H1 (cell line): ENCODE measurements around the gene LMTK3. TPM values are rescaled to one million over a fixed set of nuclear protein-coding genes. Genes with fewer than 3 reads are reported as not detected.

Source experiments
- BACH1 ChIP-seq: IDR thresholded peaks from 2 replicates; pipeline ENCODE4 v1.6.1; 2012; ENCODE audit warnings: low read length, improper control_type of control experiment
- CBX5 ChIP-seq: fragments of 300-800, 300-1000 bp; sonication (generic); IDR thresholded peaks from 2 replicates; pipeline ENCODE4 v1.7.1; 2016; ENCODE audit warnings: antibody characterized with exemption, low read length, low read depth
- CHD7 ChIP-seq: fragments of 300-600 bp; sonication (generic); IDR thresholded peaks from 2 replicates; pipeline ENCODE4 v1.7.1; 2012; ENCODE audit warnings: low read length, moderate library complexity, mild to moderate bottlenecking, inconsistent platforms; ENCODE audit not compliant: insufficient replicate concordance
- CREB1 ChIP-seq: IDR thresholded peaks from 2 replicates; pipeline ENCODE4 v1.6.1; 2012; ENCODE audit warnings: inconsistent platforms
- E2F6 ChIP-seq: IDR thresholded peaks from 2 replicates; pipeline ENCODE4 v1.6.1; 2012; ENCODE audit warnings: inconsistent platforms
- EP300 ChIP-seq, 2 experiments: IDR thresholded peaks; 1 replicate in 1 of 2; 2 replicates in 1 of 2; pipeline ENCODE4 v1.6.1; 2011 to 2012; ENCODE audit warnings: low read depth in 2 of 2, low read length in 2 of 2, mild to moderate bottlenecking in 2 of 2, borderline replicate concordance in 1 of 2, inconsistent platforms in 1 of 2, moderate library complexity in 1 of 2
- RAD21 ChIP-seq, 2 experiments: IDR thresholded peaks in 1 of 2; conservative IDR thresholded peaks in 1 of 2; 2 replicates each; pipeline ENCODE4 v1.6.1; 2011; ENCODE audit warnings: low read depth in 2 of 2, low read length in 2 of 2, improper control_type of control experiment in 1 of 2, inconsistent platforms in 1 of 2, mild to moderate bottlenecking in 1 of 2, moderate library complexity in 1 of 2
- RFX5 ChIP-seq: IDR thresholded peaks from 2 replicates; pipeline ENCODE4 v1.6.1; 2011; ENCODE audit warnings: low read depth, low read length, improper control_type of control experiment, borderline replicate concordance
- RNF2 ChIP-seq: fragments of 200-900, 300-1000 bp; sonication (generic); IDR thresholded peaks from 2 replicates; pipeline ENCODE4 v1.7.1; 2016; ENCODE audit warnings: borderline replicate concordance, low read depth, mild to moderate bottlenecking, antibody characterized with exemption, low read length; ENCODE audit not compliant: poor library complexity, severe bottlenecking; ENCODE audit errors: missing control alignments
- SP2 ChIP-seq: IDR thresholded peaks from 2 replicates; pipeline ENCODE4 v1.6.1; 2012; ENCODE audit warnings: mild to moderate bottlenecking, low read length, inconsistent platforms
- YY1 ChIP-seq: IDR thresholded peaks from 2 replicates; pipeline ENCODE4 v1.6.1; 2011; ENCODE audit warnings: low read depth, mild to moderate bottlenecking, low read length
- polyA plus RNA-seq, 7 experiments: library from polyadenylated mRNA; depleted of rRNA in 3 of 7; stranded (reverse) in 5 of 7; unstranded in 2 of 7; fragments of >200 nt in 5 of 7; fragments of 200-250 nt in 2 of 7; gene quantifications; 1 replicate in 5 of 7; 2 replicates in 1 of 7; 4 replicates in 1 of 7; pipeline versions ENCODE4 v1.2.1 to v1.2.3, GENCODE V29; 2011 to 2013; ENCODE audit warnings: missing spikeins in 2 of 7, mixed read lengths in 2 of 7
- total RNA-seq: library from RNA; stranded (reverse); fragmentation: NEBNext Ultra II Directional; extraction: Animal tissue kit (Norgen Biotek cat#: 25700); gene quantifications from 2 replicates; pipeline ENCODE4 v1.2.1, GENCODE V29; 2021

LMTK3 gene
- total and polyA plus RNA-seq, 2 of the 8 experiments (the other 6 are each of a cell fraction or from before 2014, with no cell fraction given): 2.7 to 12.4 TPM

- TF ChIP-seq CHD7 (no peak), E2F6 (no peak), RNF2 (no peak), CBX5 (no peak), EP300 (IDR thresholded peaks at IDR 0.05; ENCODE audit: borderline replicate concordance in 1 of 2, low read depth in 2 of 2, low read length in 2 of 2) (no peak), CREB1 (no peak), SP2 (no peak), RAD21 (IDR thresholded peaks at IDR 0.05 in 1 of 2, conservative IDR thresholded peaks at IDR 0.05 in 1 of 2; ENCODE audit: low read depth in 2 of 2, low read length in 2 of 2) (no peak), BACH1 (no peak), RFX5 (no peak), YY1 (no peak)
Observed at GRCh38 chr19:48514123-48514458, 2.5 kb upstream of the LMTK3 start (continued).
